HepG2 (cell line): ENCODE results near the gene GNAZ. TPM values are rescaled to one million over a fixed set of nuclear protein-coding genes. Genes with fewer than 3 reads are reported as not detected.

Experiments
- ATAC-seq: fragments of 200-7000 bp; cut with Tn5 transposase; 3 replicates; pipeline ENCODE4 v1.9.1; 2020; ENCODE audit warnings: mild to moderate bottlenecking, moderate library complexity
- BruUV-seq: library from RNA; stranded (reverse); fragments of 400-500 nt; replicated peaks from 2 replicates; lab custom pipeline; 2021; lab: Mats Ljungman, UMichigan
- CTCF ChIA-PET: fragments of 300-600 bp; formaldehyde crosslinking; extraction: SDS; loops from one replicate; lab custom pipeline; 2021; ENCODE audit warnings: low total read pairs, inconsistent platforms, low intra/inter-chr PET ratio; lab: Yijun Ruan, JAX
- POLR2A ChIA-PET: fragments of 350-600 bp; sonication (Branson Sonifier 250); formaldehyde crosslinking; loops from one replicate; lab custom pipeline; 2020; ENCODE audit warnings: antibody characterized with exemption, inconsistent platforms; lab: Yijun Ruan, JAX
- DNase-seq: peaks from one replicate; pipeline ENCODE4 v3.0.0-alpha.2; 2015; ENCODE audit warnings: low spot score
- FAIRE-seq: peaks from 3 replicates; lab custom pipeline; 2011; peaks lifted over from hg19 to GRCh38; lab: Jason Lieb, UNC
- H2AFZ ChIP-seq: one replicate; pipeline ENCODE4 v1.6.1; 2011; ENCODE audit warnings: low read length, inconsistent platforms
- H3K27ac ChIP-seq: fragments of 300-600 bp; 3 replicates; pipeline ENCODE4 v1.8.0; 2011; ENCODE audit warnings: mixed run types, mild to moderate bottlenecking, mixed read lengths, low read length, inconsistent platforms; ENCODE audit not compliant: insufficient read depth; ENCODE audit errors: extremely low read length
- H3K27me3 ChIP-seq, 2 experiments: fragments of 200-600 bp in 1 of 2; 2 replicates in 1 of 2; 3 replicates in 1 of 2; pipeline versions ENCODE4 v1.6.0 to v1.8.0; 2011; ENCODE audit warnings: low read length in 2 of 2, mild to moderate bottlenecking in 2 of 2, moderate library complexity in 2 of 2, inconsistent platforms in 1 of 2; ENCODE audit not compliant: insufficient read depth in 2 of 2, control insufficient read depth in 1 of 2
- H3K36me3 ChIP-seq, 2 experiments: fragments of 200-600 bp in 1 of 2; replicated peaks in 1 of 2; 2 replicates in 1 of 2; 3 replicates in 1 of 2; pipeline versions ENCODE4 v1.5.1 to v1.8.0; 2011; ENCODE audit warnings: low read length in 2 of 2, inconsistent platforms in 1 of 2; ENCODE audit not compliant: insufficient read depth in 2 of 2, control insufficient read depth in 1 of 2
- H3K4me1 ChIP-seq: 2 replicates; pipeline ENCODE4 v1.5.1; 2012; ENCODE audit warnings: low read length, inconsistent platforms; ENCODE audit not compliant: insufficient read depth
- H3K4me2 ChIP-seq: 2 replicates; pipeline ENCODE4 v1.6.0; 2011; ENCODE audit warnings: low read depth, low read length, inconsistent platforms
- H3K4me3 ChIP-seq, 3 experiments: fragments of 200-600 bp in 1 of 3; sonication (generic), shearing (Covaris generic) in 1 of 3; replicated peaks in 1 of 3; 2 replicates each; pipeline ENCODE4 v1.5.1; 2011 to 2016; ENCODE audit warnings: low read length in 3 of 3, inconsistent platforms in 2 of 3, low read depth in 2 of 3, mild to moderate bottlenecking in 2 of 3, control low read depth in 1 of 3, mixed read lengths in 1 of 3; ENCODE audit not compliant: insufficient read depth in 1 of 3
- H3K79me2 ChIP-seq: one replicate; pipeline ENCODE4 v1.6.1; 2011; ENCODE audit warnings: low read length, inconsistent platforms; ENCODE audit not compliant: insufficient read depth
- H3K9ac ChIP-seq: 2 replicates; pipeline ENCODE4 v1.6.0; 2011; ENCODE audit warnings: mild to moderate bottlenecking, low read depth, low read length, inconsistent platforms; ENCODE audit not compliant: insufficient read depth
- H3K9me3 ChIP-seq: 2 replicates; pipeline ENCODE4 v1.5.1; 2012; ENCODE audit warnings: mild to moderate bottlenecking, low read length
- H4K20me1 ChIP-seq: 2 replicates; pipeline ENCODE4 v1.6.0; 2011; ENCODE audit warnings: inconsistent platforms, mild to moderate bottlenecking, low read length, moderate library complexity; ENCODE audit not compliant: insufficient read depth
- DDIT3 ChIP-seq: sonication (generic); formaldehyde crosslinking; IDR thresholded peaks from 2 replicates; pipeline ENCODE4 v1.4.0; 2020; ENCODE audit warnings: mild to moderate bottlenecking, missing genetic modification reagents
- HNF1B ChIP-seq: sonication (generic); formaldehyde crosslinking; IDR thresholded peaks from 2 replicates; pipeline ENCODE4 v1.5.1; 2020; ENCODE audit warnings: mild to moderate bottlenecking, moderate library complexity, missing genetic modification reagents
- IKZF5 ChIP-seq: IDR thresholded peaks from 2 replicates; pipeline ENCODE4 v1.6.1; 2018; ENCODE audit warnings: missing genetic modification reagents, mild to moderate bottlenecking, missing compliant biosample characterization
- KDM2A ChIP-seq: sonication (generic); formaldehyde crosslinking; IDR thresholded peaks from 2 replicates; pipeline ENCODE4 v1.4.0; 2020; ENCODE audit warnings: low read depth, missing genetic modification reagents, borderline replicate concordance
- KLF16 ChIP-seq, 2 experiments: sonication (generic) in 1 of 2; formaldehyde crosslinking in 1 of 2; IDR thresholded peaks; 2 replicates each; pipeline versions ENCODE4 v1.6.1 to v1.8.0; 2016 to 2023; ENCODE audit warnings: missing genetic modification reagents in 2 of 2, missing compliant biosample characterization in 1 of 2
- POGZ ChIP-seq: sonication (generic); formaldehyde crosslinking; IDR thresholded peaks from 2 replicates; pipeline ENCODE4 v1.4.0; 2020; ENCODE audit warnings: mild to moderate bottlenecking, missing genetic modification reagents
- RXRB ChIP-seq: IDR thresholded peaks from 2 replicates; pipeline ENCODE4 v1.6.1; 2016; ENCODE audit warnings: borderline replicate concordance, missing genetic modification reagents, missing compliant biosample characterization
- SALL1 ChIP-seq: sonication (generic); formaldehyde crosslinking; IDR thresholded peaks from 2 replicates; pipeline ENCODE4 v1.8.0; 2022; ENCODE audit warnings: mild to moderate bottlenecking, missing genetic modification reagents
- SMC3 ChIP-seq: IDR thresholded peaks from 2 replicates; pipeline ENCODE4 v1.6.1; 2011; ENCODE audit warnings: low read length, improper control_type of control experiment
- STAG1 ChIP-seq: sonication (generic); formaldehyde crosslinking; IDR thresholded peaks from 2 replicates; pipeline ENCODE4 v1.4.0; 2020; ENCODE audit warnings: missing genetic modification reagents
- TEAD3 ChIP-seq: optimal IDR thresholded peaks from 2 replicates; pipeline ENCODE3; 2016; ENCODE audit warnings: borderline replicate concordance
- TP53 ChIP-seq: sonication (generic); formaldehyde crosslinking; conservative IDR thresholded peaks from 2 replicates; pipeline ENCODE4 v1.4.0; 2020; ENCODE audit warnings: missing genetic modification reagents
- ZBED4 ChIP-seq: sonication (generic); formaldehyde crosslinking; IDR thresholded peaks from 2 replicates; pipeline ENCODE4 v1.4.0; 2020; ENCODE audit warnings: missing genetic modification reagents, borderline replicate concordance
- ZFX ChIP-seq: sonication (generic); formaldehyde crosslinking; IDR thresholded peaks from 2 replicates; pipeline ENCODE4 v1.4.0; 2020; ENCODE audit warnings: mild to moderate bottlenecking, low read depth, missing genetic modification reagents, moderate library complexity
- ZNF205 ChIP-seq: IDR thresholded peaks from 2 replicates; pipeline ENCODE4 v1.6.1; 2018; ENCODE audit warnings: missing biosample characterization, missing genetic modification reagents
- ZNF343 ChIP-seq: sonication (generic); formaldehyde crosslinking; IDR thresholded peaks from 2 replicates; pipeline ENCODE4 v1.4.0; 2020; ENCODE audit warnings: mild to moderate bottlenecking, missing genetic modification reagents
- WGBS: methylation state at CpG from one replicate; pipeline ENCODE4 v1.1.6; 2017; ENCODE audit warnings: low lambda C conversion rate; 5-methylcytosine and 5-hydroxymethylcytosine counted together
- in situ Hi-C: cut with HindIII; loops from 2 replicates; pipeline ENCODE4 v1.10.0; 2017; ENCODE audit warnings: low pct_unique_long_range_greater_than_20kb; ENCODE audit not compliant: extremely low pct_ligation_motif_present
- intact Hi-C: fragments of 100-400 bp; cut with micrococcal nuclease; formaldehyde crosslinking; loops from one replicate; pipeline ENCODE4 v1.10.0; 2022; ENCODE audit not compliant: unreplicated experiment
- polyA plus RNA-seq, 8 experiments: library from polyadenylated mRNA; depleted of rRNA in 3 of 8; stranded (reverse) in 7 of 8; unstranded in 1 of 8; fragments of >200 nt; fragmentation: Illumina TruSeq in 4 of 8; extraction: Trizol in 4 of 8; gene quantifications; 2 replicates each; pipeline versions ENCODE4 v1.2.1 to v1.2.3, GENCODE V29; 2011 to 2016; ENCODE audit warnings: low read depth in 4 of 8, missing spikeins in 1 of 8, mixed read lengths in 1 of 8; ENCODE audit not compliant: insufficient read depth in 1 of 8
- total RNA-seq, 5 experiments: library from RNA; depleted of rRNA; stranded (reverse); fragments of >200 nt; fragmentation: Illumina TruSeq; extraction: Trizol; gene quantifications; 2 replicates each; pipeline ENCODE4 v1.2.3, GENCODE V29; 2016; ENCODE audit warnings: low read depth in 1 of 5

GNAZ gene
- total and polyA plus RNA-seq, 2 of the 13 experiments (the other 11 are each of a cell fraction or from before 2014, with no cell fraction given) = 11.4 to 22.3 TPM

- intact Hi-C loops (loop anchor here (1.0 to 10.0 kb wide), 3 partner anchors 54 to 169 kb away; partner anchors contain the start of gene GNAZ), in situ Hi-C loops (loop anchor here (5.0 to 10.0 kb wide), 2 partner anchors 171 to 284 kb away; no protein-coding TSS in a partner anchor)
- WGBS = 23% methylated on average over 4 of the region's 14 CpGs
- ATAC-seq (peak; percentile 87), DNase-seq (peak; percentile 59), FAIRE-seq (peak; percentile 73)
- H3K36me3 ChIP-seq = peaks cover 2 to 4% of the 10 kb centered on the region in 2 experiments; a peak in 2 of 5 replicates
- H3K9ac ChIP-seq = no peak overlapping the region
- 0 out of 2 replicates have a peak overlapping the region, but pooled peaks have one; percentile 18 for H3K4me2 ChIP-seq
- no peaks in the 10 kb centered on the region for H3K79me2 ChIP-seq
- peaks cover 7% of the 10 kb centered on the region for H3K4me1 ChIP-seq
- no peaks in the 10 kb centered on the region for H4K20me1 ChIP-seq
- H3K9me3 ChIP-seq = no peaks in the 10 kb centered on the region
- no peak overlapping the region for H3K4me3 ChIP-seq
- POLR2A ChIA-PET = interaction anchor here (2.3 kb wide), 1 partner anchor 169 kb away, joined by 8 read pairs; no protein-coding TSS in a partner anchor
- H3K27ac ChIP-seq = no peak overlapping the region
- H3K27me3 ChIP-seq = no peaks in the 10 kb centered on the region
- H2AFZ ChIP-seq = no peak overlapping the region
- CTCF ChIA-PET = interaction anchor here (1.0 to 6.5 kb wide), 4 partner anchors 45 to 172 kb away, joined by 3 to 299 read pairs (median 9); no protein-coding TSS in a partner anchor
- BruUV-seq = no TSS peak
- 0 out of 2 replicates have a peak, but pooled peaks have one; percentile 27 for TF ChIP-seq RXRB (CRISPR knock-in tag)
- 0 out of 2 replicates have a peak, but pooled peaks have one; percentile 29 for TF ChIP-seq HNF1B (CRISPR knock-in tag)
- TF ChIP-seq POGZ (CRISPR knock-in tag) = no peak
- peak; percentile 62 for TF ChIP-seq ZFX
- TF ChIP-seq ZNF205 (CRISPR knock-in tag) = 0 out of 2 replicates have a peak, but pooled peaks have one; percentile 26
- peak; percentile 26; the same call in 1 of the 2 replicates for TF ChIP-seq SALL1 (CRISPR knock-in tag)
- TF ChIP-seq ZNF343 (CRISPR knock-in tag) = no peak
- TF ChIP-seq DDIT3 (CRISPR knock-in tag) = no peak
- TF ChIP-seq KLF16 (CRISPR knock-in tag; IDR thresholded peaks at IDR 0.05) = peak in 1 of 2 experiments; percentile 39; a peak in 1 of 4 replicates
- TF ChIP-seq KDM2A (CRISPR knock-in tag) = peak; percentile 44; the same call in 1 of the 2 replicates
- TF ChIP-seq IKZF5 (CRISPR knock-in tag) = peak; percentile 57; the same call in 1 of the 2 replicates
- TF ChIP-seq TEAD3 = peak; percentile 27
- TF ChIP-seq STAG1 (CRISPR knock-in tag) = peak; percentile 97
- TF ChIP-seq TP53 = no peak
- TF ChIP-seq ZBED4 (CRISPR knock-in tag) = peak; percentile 53; the same call in 1 of the 2 replicates
- TF ChIP-seq SMC3 = peak; percentile 95
Observed at GRCh38 chr22:23128269-23129108, 58.2 kb downstream of the GNAZ start.
